ENCODE measurements around the gene ABCB9.

Gene ABCB9

DNA sequence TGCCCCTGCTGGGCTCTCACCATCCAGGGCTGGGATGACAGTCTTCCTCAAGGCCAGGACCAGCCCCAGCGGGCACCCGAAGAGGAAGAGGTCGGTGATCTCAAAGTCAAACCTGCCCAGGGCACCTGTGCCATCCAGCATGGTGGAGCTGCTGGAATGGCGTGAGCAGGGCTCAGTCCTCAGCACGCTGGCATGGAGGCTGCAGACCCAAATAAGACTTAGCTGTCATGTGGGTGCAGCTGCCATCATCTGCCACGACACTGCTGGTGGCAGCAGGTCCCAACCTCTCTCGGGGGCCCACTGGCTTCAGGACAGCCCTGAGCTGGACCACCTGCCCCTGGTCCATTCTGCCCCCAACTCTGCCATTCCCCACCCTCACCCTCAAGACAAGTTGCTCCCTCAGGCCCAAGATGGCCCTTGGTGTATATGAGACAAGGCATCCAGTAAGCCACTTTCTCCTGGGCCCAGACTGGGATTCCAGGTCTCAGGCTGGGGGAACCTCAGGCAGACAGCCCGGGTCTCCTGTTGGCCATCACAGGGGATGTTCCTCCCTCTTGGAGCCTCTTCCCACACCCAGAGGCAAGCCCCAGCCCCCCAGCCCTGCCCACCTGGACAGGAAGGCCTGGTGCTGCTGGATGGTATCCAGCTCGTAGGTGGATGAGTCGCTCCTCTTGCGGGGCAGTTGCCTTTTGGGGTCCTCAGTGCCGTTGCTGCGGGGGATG lies 28.7 kb upstream of the ABCB9 start:
- no peak for DNase-seq (ENCODE audit: low read depth in 2 of 2)

DNA sequence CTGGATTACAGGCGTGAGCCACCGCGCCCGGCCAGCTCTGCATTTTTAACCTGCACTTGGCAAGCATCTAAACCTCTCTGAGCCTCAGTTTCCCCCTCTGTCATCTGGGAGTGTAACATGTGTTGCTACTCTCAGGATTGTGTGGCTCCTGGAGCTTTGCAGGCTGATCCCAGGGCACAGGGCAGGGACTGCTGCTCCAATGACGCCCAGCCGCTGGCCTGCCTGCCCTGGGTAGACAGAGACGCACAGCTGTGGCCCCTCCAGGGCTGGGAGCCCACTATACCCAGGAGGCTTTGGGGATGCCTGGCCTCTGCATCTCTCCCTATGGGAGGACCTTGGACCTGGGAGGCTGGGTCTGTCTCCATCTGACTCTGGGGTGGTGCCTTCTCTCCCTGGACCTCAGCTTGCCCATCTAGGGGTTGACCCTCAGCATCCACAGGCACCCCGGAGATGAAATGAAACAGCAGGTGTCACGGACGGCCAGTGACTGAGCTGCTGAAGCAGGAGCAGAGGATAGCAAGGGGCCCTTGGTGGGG lies 27.9 kb upstream of the ABCB9 start:
- DNase-seq (ENCODE audit: low read depth in 2 of 2), result no peak

DNA sequence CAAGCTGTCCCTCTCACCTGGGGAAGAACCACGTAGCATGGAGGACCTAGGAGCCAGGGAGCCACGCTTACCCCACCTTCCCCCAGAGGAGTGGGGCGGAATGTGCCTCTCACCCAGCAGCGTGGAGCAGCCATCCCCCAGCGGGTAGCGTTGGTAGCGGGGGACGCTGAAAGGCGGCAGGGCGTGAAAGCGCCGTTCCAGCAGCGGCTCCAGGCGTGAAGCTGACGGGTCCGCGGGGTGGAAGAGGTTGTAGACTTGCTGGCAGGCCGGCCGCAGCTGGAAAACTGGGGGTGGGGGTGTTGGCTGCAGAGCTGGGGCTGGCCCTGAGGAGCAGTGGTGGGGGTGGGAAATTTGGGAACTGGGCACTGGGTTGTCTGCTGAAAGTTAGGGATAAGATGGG lies 26.1 kb upstream of the ABCB9 start:
- DNase-seq (ENCODE audit: low read depth in 2 of 2), result no peak

DNA sequence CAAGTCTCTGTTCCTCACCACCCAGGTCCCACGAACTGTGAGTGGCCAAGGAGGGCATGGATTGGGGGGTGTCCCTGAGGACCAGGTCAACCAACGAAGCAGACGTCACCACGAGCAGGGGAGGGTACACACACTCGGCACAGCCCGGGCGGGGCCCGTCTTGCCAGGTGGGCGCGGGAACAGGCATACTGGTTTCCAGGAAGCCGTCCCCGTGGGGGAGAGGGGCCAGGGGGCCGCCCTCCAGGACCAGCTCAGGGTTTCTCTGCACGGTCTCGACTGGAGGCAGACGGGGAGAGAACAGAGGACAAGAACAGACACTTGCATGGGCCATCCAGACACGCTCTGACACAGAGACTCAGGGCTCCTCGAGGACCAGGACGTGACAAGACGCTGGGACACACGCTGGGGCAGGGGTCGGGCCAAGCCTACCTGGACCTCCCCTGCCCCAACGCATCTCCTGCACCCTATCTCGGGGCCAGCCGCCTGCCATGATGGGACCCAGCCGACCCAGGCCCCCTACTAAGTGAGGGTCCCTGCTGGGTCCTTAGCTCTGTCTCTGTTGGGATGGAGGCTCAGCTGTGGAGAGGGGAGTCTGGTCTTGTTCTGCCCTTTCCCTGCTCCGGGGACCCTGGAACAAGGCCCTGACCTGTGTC lies 25.5 kb upstream of the ABCB9 start:
- DNase-seq (ENCODE audit: low read depth in 2 of 2), result no peak

DNA sequence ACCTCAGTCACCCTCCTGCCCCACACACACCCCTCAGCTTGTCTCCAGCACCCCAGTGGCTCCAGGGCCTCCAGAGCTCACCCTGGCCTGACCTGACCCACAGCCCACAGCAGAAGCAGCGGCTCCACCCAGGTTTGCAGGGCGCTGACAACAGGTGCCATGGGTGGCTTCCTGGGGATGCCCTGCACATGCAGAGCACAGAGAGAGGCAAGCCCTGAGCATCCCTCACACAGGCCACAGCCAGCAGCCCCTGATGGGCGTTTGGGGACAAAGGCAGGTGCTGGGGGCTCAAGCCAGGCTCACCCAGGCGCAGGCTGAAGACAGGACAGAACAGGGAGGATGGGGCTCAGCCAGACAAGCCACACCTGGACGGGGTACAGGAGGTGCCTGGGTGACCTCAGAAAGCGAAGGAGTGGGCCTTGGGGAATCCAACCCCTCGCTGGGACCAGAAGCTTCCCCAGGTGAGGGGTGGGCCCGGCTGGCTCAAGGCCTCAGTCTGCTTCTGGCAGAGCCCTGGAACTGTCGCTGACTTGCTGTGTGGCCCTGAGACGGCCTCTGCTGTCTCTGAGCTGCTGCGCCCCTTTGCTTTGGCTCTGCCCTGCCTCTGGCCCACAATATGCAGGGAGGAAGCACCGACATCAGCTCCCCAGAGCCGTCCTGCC lies 24.8 kb upstream of the ABCB9 start:
- DNase-seq (ENCODE audit: low read depth in 2 of 2), result no peak

DNA sequence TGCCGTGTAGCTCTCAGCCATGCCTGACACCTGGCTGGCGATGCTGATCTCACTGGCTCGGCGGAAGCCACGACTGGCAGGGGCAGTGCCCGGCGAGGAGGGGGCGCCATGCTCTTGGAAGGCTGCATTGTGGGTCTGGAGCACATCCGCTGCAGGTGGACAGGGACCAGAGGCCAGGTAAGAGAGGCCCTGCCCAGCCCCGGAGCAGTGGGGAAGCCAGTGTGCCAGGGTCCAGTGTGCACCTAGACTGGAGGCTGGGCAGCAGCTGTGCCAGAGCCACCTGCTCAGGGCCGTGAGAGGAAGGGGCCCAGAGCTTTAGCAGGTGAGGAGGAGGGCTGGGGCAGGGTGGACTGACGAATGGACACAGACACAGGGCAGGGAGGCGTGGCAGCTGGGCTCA lies 24.3 kb upstream of the ABCB9 start:
- DNase-seq (ENCODE audit: low read depth in 2 of 2), result no peak

DNA sequence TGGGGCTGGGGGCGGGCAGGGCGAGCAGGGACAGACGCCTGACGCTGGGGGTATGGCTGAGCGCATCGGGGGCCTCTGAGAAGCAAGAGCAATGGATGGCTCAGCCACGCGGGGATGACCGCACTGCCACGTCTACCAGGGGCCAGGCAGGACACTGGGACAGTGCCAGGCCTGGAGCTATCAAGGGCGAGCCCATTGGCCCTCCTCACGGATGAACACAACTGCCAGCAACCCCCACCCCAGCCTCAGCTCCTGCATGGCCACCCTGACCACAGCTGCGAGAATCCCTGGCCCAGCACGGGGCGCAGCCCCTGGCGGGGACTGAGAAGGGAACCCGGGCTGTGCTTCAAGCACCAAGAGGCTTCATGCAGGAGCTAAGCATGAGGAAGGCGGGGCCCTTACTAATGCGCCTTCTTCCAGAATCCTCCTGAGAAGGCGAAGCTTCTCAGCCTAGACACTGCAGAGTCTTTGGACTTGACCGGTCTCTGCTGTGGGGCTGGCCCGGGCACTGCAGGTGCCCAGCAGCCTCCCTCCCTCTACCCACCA lies 23.7 kb upstream of the ABCB9 start:
- no peak for DNase-seq (ENCODE audit: low read depth in 2 of 2)

DNA sequence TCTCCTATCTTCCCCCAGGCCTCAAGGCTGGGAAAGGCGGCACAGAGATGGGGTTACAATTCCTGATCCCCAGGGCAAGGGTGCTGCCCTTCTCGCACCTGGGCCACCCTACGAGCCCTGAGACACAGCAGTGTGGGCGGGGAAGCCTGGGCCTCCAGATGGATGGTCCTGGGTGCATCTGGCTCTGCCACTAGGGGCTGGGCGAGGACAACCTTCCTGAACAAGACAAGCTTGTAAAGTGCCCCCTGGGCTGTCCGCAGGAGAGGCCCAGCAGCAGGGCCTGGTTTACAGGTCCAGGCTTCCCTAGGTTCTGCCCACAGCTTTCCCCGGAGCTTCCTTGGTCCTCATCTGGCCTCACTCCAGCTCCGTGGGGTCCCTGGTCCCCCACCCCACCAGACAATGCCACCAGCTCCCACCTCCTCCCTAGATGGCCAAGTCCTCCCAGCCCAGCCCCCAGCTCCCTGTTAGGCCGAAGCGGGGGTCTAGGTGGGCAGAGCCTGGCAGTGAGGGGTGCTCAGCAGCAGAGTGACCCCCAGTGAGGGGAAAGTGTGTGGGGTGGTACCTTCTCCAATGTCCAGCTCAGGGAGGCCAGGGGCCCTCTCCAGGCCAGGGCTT lies 23.1 kb upstream of the ABCB9 start:
- no peak for DNase-seq (ENCODE audit: low read depth in 2 of 2)

DNA sequence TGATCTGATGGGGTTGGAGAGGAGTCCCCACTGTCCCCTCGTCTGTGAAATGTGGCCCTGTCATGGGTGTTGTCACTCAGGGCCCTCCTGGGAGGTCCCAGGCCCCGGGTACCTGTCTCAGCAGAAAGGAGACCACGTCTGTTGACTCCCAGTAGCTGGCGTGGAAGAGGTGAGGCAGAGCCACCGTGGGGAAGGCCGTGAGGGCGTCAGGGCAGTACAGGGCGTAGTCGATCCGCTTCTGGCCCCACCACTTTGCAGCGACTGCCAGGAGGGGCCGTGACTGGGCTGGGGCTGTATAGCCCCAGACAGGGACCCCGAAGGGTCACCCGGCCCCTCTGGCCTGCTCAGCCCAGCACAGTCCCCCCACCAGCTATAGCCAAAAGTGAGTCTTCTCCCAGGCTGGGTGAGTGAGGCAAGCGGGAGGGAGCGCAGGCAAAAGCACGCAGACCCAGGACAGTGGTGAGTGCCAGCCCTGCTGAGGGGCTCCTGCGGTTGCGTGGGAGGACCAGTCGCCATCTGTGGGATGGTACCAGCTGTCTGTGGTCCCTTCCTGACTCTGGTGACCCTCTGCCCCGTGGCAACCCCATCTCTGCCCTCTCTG lies 22.4 kb upstream of the ABCB9 start:
- no peak for DNase-seq (ENCODE audit: low read depth in 2 of 2)

DNA sequence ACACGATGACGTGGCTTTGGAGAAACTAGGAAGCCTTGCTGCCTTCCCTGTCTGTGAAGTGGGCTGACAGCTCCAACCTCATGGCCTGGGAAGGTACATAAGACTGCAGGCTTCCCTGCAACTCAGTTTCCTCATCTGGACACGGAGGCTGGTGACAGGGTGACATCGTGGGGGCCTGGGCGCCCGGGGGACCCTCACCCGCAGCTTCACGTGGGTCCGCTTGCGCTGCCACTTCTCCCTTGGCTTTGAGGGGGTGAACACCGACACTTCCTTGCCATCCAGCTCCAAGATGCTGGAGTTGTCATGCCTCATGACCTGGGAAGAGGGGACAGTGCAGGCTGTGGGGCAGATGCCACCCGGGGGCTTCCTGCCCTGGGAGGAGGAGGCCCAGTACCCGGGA lies 21.8 kb upstream of the ABCB9 start:
- DNase-seq (ENCODE audit: low read depth in 2 of 2), result no peak

DNA sequence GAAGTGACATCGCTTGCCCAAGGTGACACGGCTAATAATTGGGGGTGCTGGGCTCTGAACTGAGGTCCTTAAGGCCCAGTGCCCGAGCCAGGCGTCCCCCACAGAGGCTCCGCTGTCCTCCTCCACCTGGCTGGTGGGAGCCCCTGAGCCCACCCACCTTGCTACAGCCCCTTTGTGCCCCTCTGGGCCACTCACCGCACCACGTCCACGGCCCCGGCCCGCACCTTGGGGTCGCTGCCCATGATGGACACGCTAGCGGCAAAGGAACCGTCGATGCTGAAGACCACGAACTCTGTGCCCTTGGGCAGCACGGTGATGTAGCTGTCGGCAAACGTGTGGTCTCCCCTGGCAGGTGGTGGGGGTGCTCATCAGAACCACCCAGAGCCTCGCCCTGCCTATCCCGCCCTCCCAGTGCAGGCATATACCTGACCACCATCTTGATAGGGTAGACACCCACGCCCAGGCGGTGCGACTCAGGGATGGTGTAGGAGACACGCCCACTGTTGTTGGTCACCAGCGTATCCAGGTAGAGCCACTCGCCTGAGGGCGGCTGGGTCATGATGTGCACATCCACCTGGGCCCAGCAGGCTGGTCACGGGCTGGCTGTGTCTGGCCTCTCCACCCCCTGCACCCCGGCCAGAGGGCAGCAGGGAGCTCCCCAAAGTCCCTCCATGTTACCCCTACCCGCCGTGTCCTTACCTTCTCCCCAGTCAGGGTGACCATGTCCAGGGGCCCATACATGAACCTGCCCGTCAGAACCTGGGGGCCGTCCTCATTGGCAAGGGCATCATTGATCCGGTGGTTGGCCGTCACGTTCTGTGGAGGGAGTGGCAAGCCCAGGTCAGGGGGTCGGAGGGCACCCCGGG lies 21.1 kb upstream of the ABCB9 start:
- no peak for DNase-seq (ENCODE audit: low read depth in 2 of 2)

DNA sequence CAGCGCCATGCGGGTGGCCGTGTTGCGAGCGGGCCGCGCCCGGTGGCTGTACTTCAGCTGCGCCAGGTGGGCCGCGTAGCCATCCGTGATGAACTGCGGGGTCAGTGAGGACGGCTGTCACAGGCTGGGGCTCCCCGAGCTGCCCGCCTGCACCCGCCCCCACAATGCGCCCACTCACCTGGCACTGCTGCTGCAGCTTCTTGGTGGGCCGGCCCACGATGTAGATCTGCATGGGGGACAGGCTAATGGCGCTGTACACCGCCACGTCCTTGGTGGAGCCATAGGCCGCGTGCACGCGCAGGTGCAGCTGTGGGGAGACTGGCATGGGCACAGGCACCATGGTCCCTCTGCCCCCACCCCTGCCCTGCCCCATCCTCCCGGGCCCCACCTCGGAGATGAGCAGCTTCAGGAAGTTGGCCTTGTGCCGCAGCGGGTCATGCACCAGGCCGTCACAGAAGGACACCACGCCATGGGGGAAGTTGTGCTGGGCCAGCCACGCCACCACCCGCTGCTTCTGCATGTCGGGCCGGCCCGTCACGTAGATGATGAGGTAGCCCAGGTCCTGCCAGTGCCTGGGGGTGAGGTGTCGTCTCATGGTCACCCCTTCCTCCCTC lies 20.1 kb upstream of the ABCB9 start:
- DNase-seq (ENCODE audit: low read depth in 2 of 2), result no peak

DNA sequence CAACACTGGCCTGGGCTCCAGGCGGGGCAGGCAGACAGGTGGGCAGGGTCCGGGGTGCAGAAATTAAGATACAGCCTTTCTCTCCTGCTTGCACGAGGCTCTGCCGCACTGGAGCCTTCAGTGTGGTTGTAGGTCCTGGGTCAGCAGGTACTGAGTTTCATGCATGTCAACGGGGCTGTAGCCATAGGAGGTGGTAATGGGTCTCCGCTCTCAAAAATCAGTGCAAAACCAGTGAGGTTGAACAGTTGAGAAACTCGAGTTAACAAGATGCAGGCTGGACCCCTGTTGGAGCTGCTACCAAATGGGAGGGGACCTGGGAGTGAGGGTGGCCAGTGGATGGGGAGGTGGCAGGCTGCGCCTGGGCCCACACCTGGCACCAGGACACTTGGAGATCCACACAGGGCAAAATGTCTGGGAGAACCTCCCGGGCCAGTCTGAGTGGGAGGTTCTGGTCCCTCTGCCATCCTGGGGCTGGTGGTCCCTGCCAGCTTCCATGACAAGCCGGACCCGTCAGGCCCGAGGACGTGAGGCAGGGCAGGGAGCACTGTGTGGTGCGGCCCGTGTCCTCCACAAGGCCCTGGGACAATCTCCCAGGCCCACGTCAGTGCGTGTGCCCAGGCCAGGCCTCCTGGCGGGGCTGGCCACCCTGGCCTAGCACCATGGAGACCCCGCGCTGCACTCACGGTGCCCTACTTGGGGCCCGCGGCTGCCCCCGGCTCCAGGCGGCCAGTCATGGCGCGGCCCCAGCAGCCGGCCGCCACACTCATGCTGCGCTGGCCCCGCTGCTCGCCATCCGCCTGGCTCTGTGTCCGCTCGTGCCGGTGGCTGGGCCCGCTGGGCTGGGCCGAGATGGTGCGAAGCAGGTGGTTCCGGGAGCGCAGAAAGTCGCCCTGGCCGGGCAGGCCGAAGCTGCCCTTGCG lies 19.3 kb upstream of the ABCB9 start:
- no peak for DNase-seq (ENCODE audit: low read depth in 2 of 2)

DNA sequence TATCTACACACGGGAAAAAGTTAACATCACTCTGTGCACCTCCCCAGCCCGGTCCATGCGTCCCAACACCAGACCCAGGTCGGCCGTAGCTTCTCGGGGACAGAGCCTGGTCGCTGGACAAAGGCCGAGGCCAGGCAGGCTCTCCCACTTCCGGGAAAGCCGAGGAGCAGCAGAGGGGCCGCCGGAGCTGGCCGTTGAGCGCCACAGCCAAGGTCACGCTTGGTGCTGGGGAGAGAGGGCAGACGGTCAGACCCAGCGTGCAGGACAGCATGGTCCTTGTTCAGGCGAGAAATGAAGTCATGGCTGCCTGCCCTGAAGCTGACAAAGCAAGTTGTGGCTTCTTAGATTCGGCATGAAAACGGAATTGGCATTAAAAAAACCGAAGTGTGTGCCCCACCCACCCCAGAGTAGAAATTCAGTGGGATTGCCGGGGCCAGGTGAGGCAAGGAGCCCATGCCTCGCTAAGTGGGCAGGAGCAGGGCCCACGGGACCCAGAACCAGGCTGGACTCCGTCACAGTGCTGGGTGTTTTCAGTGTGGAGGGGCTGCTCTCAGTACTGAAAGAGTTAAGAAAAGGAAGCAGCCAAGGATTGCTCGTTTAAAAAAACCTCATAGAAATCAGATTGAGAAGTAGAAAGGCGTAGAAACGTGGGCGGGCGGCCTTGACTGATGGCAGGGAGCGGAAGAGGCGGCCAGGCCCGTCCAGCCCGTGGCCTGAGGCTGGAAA lies 18.5 kb upstream of the ABCB9 start:
- no peak for DNase-seq (ENCODE audit: low read depth in 2 of 2)

DNA sequence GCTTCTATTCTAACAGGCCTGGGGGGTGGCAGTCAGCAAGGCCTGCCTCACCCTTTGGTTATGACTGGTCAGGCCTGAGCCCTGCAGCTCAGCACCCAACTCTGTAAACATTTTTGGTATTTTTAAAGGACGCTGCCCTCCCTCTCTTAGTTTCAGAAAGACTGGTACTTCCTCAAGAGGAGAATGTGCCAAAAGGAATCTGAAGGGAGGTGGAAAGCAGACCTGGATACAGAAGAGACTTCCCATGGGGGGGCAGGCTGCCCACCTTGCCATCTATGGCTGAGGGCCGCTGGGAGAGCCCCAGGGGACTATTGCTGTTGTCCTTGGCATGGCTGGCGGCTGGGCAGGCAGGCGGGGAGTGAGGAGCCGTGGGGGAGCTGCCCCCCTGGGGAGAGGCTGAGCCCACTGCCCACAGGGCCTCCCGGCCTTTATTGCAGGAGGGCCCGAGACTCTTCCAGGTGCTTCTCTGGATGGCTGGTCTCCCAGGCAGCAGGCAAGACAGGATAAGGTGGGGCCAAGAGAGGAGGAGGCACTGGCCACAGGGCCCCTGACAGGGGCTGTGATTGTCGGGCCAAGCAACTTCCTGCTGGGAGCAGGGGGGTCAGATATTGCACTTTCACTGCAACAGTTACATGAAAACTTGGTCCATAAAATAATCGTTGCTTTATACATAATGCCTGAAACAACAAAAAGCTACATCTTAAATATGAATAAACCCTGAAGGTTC lies 17.7 kb upstream of the ABCB9 start:
- DNase-seq (ENCODE audit: low read depth in 2 of 2), result no peak

DNA sequence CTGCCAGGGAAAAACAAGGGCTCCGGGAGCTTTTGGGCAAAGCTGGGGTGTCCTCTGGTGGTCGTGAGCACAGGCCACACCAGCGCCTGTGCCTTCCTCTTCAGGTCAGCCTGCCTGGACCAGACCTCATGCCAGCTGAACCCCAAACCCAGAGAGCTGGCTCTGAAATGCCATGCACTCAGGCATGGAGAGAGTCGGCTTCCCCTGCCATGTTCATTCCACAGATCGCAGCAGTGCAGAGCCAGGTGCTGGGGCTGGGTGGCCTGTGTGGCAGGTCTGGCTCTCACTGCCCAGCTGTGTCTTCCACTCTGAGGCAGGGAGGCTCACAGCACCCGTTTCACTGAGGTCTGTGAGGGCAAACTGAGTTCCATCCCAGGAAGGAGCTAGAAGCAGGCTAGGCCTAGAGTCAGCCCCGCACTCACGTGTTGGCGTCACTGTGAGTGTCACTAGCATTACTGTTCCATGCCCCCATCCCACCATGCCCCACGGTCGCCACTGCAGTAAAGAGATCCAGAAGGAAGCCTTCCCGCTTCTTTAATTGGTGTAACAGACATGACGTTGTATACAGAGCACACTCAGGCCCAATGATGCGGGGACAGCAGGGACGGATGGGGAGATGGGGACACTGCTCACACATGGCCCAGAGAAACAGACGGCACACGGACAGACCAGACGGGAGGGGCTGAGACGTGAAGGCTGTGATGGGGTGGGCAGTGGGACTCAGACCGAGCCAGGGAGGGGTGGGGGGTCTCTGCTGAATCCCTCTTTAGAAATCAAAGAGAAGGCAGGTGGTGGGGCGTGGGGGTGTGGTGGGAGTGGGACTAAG lies 16.9 kb upstream of the ABCB9 start:
- no peak for DNase-seq (ENCODE audit: low read depth in 2 of 2)

DNA sequence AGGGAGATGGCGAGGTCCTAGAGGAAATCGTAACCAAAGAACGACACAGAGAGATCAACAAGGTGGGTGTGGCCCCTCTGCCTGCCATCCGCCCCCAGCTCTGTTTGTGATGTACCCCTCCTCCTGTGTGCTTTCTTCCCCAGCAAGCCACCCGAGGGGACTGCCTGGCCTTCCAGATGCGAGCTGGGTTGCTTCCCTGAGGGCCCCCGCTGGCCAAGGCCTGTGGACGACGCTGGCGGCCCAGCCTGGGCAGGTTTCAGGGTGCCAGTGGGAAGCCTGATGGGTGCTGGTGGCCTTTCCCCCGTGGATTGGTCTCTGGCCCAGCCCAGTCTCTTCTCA lies 16.2 kb upstream of the ABCB9 start:
- no peak for DNase-seq (ENCODE audit: low read depth in 2 of 2)

All from stimulated activated CD8-positive, alpha-beta memory T cell treated with anti-CD3 and anti-CD28 coated beads, Interleukin-15, amount 100 ng/mL, for 48 hours (primary cell).